ENCODE measurements around the gene OR9A2.

OR9A2 gene

GRCh38 chr7:143047326-143047725, 20.4 kb upstream of the OR9A2 start:
- DNase-seq (ENCODE audit: low read depth, low spot score), result no peak

DNA sequence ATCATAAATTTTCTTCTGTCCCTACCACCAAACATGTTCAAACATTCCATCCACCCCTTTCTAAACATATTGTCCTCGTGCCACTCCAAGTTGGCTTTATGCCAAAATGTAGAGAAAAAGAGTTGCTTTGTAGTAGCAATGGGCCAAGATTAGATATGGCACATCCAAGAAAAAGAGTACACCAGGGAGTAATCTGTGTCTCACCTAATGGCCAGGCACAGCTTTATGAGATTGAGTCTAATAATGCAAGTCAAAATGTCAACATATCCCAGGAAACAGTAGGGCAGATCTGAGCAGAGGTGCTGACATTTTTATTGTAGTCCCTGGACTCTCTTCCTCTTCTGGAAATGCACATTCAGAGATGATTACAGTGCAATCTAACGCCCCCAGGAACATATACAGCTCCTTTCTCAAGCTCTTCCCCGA, 19.5 kb upstream of the OR9A2 start:
- TF ChIP-seq CTCF (IDR thresholded peaks at IDR 0.05; ENCODE audit: insufficient read depth, low read length, missing control alignments), result no peak
- H3K4me3 ChIP-seq (ENCODE audit: low read depth, low read length), result no peak overlapping the region
- no peak for DNase-seq (ENCODE audit: low read depth, low spot score)
- ChIA-PET POLR2A (no interaction called here), CTCF (interaction anchor here (1.4 kb wide), 1 partner anchor 38 kb away, joined by 4 read pairs; no protein-coding TSS in a partner anchor)

More at GRCh38 chr7:143047326-143047725, 20.4 kb upstream of the OR9A2 start:
- CTCF ChIA-PET, result interaction anchor here (1.4 kb wide), 1 partner anchor 39 kb away, joined by 4 read pairs; no protein-coding TSS in a partner anchor
- TF ChIP-seq CTCF (IDR thresholded peaks at IDR 0.05; ENCODE audit: insufficient read depth, low read length, missing control alignments), result no peak
- POLR2A ChIA-PET, result no interaction called here
- no peak overlapping the region for H3K4me3 ChIP-seq (ENCODE audit: low read depth, low read length)

- no peak for DNase-seq (ENCODE audit: low read depth, low spot score)
- no peak overlapping the region for H3K4me3 ChIP-seq (ENCODE audit: low read depth, low read length)
- TF ChIP-seq CTCF (IDR thresholded peaks at IDR 0.05; ENCODE audit: insufficient read depth, low read length, missing control alignments), result no peak
- ChIA-PET CTCF (interaction anchor here (0.9 to 2.2 kb wide), 5 partner anchors 12 to 172 kb away, joined by 3 to 8 read pairs (median 6); no protein-coding TSS in a partner anchor), POLR2A (interaction anchor here (1.1 kb wide), 1 partner anchor 26 kb away, joined by 3 read pairs; no protein-coding TSS in a partner anchor)
Observed at GRCh38 chr7:143043391-143043790, 16.5 kb upstream of the OR9A2 start.

DNA sequence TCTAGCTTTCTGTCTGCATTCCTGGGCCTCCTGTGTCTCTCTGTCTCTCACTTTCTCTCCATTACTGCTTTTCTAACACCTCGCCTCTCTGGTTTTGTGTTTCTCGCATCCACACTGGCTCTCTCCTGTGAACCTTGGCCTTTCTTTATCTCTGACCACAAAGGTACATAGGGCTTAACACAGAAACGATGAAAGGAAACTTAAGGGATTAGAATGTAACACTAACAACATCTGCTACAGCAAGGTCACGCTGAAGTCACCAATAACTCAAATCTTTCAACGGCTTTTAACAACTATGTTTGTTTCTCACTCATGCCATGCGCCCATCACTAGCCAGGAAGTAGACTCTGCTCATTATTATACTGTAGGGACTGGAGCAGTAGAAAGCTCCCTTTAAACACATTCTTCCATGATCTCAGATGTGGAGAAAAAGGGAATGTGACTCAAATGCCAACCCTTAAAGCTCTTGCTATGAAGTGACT, 15.9 kb upstream of the OR9A2 start:
- TF ChIP-seq CTCF (IDR thresholded peaks at IDR 0.05; ENCODE audit: insufficient read depth, low read length, missing control alignments), result no peak
- ChIA-PET POLR2A (interaction anchor here (0.9 to 1.1 kb wide), 2 partner anchors 15 to 26 kb away, joined by 3 read pairs; no protein-coding TSS in a partner anchor), CTCF (interaction anchor here (0.9 to 2.2 kb wide), 5 partner anchors 12 to 172 kb away, joined by 3 to 8 read pairs (median 6); no protein-coding TSS in a partner anchor)
- no peak overlapping the region for H3K4me3 ChIP-seq (ENCODE audit: low read depth, low read length)
- DNase-seq (ENCODE audit: low read depth, low spot score), result no peak

- H3K4me3 ChIP-seq (ENCODE audit: low read depth, low read length), result no peak overlapping the region
- no peak for DNase-seq (ENCODE audit: low read depth, low spot score)
- no peak for TF ChIP-seq CTCF (IDR thresholded peaks at IDR 0.05; ENCODE audit: insufficient read depth, low read length, missing control alignments)
- POLR2A ChIA-PET, result interaction anchor here (0.9 to 1.1 kb wide), 3 partner anchors 15 to 25 kb away, joined by 3 read pairs; no protein-coding TSS in a partner anchor
- CTCF ChIA-PET, result interaction anchor here (0.9 to 2.2 kb wide), 7 partner anchors 11 to 173 kb away, joined by 3 to 8 read pairs (median 5); no protein-coding TSS in a partner anchor
Observed at GRCh38 chr7:143042159-143042789, 15.3 kb upstream of the OR9A2 start.

GRCh38 chr7:143041346-143041745, 14.4 kb upstream of the OR9A2 start:
- H3K4me3 ChIP-seq (ENCODE audit: low read depth, low read length), result no peak overlapping the region
- no peak for TF ChIP-seq CTCF (IDR thresholded peaks at IDR 0.05; ENCODE audit: insufficient read depth, low read length, missing control alignments)
- no peak for DNase-seq (ENCODE audit: low read depth, low spot score)
- ChIA-PET POLR2A (interaction anchor here (1.0 kb wide), 1 partner anchor 24 kb away, joined by 3 read pairs; no protein-coding TSS in a partner anchor), CTCF (interaction anchor here (1.1 to 1.6 kb wide), 3 partner anchors 13 to 32 kb away, joined by 3 to 4 read pairs (median 3); no protein-coding TSS in a partner anchor)
